Stimulated activated CD8-positive, alpha-beta memory T cell treated with anti-CD3 and anti-CD28 coated beads, Interleukin-7, amount 100 ng/mL, for 24 hours (primary cell): Measurements from ENCODE around the gene AGPAT2.

Experiments used
- DNase-seq: peaks from one replicate; pipeline ENCODE4 v3.0.0-alpha.2; 2020; ENCODE audit warnings: low read depth

Gene AGPAT2

GRCh38 chr9:136673088-136673974, 13.9 kb downstream of the AGPAT2 start:
- DNase-seq, result no peak

- DNase-seq, result no peak
These were observed 14.7 kb downstream of the AGPAT2 start for GRCh38 chr9:136672431-136673087.

- DNase-seq, result no peak
These were observed 15.4 kb downstream of the AGPAT2 start for GRCh38 chr9:136671646-136672430.

GRCh38 chr9:136671254-136671614, 16.0 kb downstream of the AGPAT2 start:
- no peak for DNase-seq

GRCh38 chr9:136670576-136671253, 16.5 kb downstream of the AGPAT2 start:
- no peak for DNase-seq

DNA sequence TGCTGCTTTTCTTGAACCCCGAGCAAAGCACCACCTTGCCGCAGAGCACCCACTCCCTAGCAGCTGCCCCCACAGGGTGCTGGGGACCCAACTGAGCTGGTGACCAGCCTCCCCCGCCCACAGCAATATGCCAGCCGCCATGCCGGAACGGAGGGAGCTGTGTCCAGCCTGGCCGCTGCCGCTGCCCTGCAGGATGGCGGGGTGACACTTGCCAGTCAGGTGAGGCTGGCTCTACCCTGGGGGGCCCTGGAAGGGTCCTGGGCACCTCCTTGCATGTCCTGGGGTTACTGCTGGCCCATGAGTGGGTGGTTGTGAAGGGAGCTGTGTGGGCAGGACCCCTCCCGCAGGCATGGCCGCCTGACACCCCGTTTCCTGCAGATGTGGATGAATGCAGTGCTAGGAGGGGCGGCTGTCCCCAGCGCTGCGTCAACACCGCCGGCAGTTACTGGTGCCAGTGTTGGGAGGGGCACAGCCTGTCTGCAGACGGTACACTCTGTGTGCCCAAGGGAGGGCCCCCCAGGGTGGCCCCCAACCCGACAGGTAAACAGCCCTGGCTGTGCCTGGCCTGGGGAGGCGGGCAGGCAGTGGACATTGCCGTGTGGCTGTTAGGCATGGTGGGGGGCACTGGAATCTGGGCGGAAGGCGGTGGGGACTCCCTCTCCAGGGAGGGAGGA, 17.3 kb downstream of the AGPAT2 start:
- no peak for DNase-seq

DNA sequence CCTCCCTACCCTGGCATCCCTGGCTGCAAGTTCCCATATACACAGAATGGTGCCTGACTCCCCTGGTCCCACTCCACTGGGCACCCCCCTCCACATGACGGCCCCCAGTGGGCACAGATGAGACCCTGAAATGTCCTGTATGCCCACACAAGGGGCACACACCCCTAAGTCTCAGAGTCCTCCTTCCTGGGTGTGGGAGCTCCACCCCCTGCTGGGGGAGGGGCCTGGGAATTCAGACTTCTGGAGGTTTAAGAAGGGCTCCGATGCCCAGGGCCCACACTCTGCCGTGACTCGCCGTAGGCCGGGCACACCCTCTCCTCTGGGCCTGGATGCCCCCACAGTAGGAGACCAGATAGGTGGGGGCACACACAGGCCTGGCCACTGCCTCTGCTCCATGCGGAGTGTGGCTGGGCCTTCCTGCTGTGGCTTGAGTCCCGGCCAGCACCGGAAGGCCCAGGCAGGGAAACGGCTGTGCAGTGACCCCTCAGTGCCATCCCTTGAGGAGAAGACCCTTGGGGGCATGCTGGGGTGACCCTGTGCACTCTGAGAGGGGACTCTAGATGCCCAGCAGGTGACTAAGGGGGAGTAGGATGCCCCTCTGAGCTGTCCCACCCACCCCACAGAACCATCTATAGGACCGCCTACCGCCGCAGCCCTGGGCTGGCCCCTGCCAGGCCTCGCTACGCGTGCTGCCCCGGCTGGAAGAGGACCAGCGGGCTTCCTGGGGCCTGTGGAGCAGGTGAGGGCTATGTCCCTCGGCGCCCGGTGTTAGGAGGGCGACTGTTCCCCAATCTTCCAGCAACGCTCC, 18.1 kb downstream of the AGPAT2 start:
- no peak for DNase-seq

DNA sequence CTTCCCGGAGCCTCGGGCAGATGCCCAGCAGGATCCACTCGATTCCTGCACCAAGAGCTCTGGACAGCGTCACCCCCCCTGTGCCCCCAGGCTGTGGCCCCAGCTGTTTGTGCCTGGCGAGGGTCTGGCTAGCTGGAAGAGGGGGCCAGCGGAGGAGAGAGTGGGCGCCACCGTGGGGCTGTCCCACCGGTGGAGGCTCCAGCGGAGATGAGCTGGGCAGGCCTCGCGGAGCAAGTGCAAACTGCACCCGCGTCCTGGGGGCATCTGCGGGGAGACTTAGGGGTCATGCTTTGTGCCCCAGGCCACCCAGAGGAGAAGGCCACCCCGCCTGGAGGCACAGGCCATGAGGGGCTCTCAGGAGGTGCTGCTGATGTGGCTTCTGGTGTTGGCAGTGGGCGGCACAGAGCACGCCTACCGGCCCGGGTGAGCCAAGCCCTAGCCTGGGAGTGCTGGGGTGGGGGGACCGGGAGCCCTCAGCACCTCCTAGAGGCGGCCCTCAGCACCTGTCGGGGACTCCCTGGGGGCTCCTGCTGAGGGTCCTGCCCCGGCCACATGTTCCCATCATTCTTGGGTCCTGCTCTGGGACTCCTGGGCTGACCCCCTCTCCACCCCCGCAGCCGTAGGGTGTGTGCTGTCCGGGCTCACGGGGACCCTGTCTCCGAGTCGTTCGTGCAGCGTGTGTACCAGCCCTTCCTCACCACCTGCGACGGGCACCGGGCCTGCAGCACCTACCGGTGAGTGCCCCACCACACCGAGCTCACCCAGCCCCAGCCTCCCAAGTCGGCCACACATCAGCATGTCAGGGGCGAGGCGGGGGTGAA, 19.1 kb downstream of the AGPAT2 start:
- no peak for DNase-seq

GRCh38 chr9:136667214-136667939, 19.9 kb downstream of the AGPAT2 start:
- DNase-seq, result no peak

DNA sequence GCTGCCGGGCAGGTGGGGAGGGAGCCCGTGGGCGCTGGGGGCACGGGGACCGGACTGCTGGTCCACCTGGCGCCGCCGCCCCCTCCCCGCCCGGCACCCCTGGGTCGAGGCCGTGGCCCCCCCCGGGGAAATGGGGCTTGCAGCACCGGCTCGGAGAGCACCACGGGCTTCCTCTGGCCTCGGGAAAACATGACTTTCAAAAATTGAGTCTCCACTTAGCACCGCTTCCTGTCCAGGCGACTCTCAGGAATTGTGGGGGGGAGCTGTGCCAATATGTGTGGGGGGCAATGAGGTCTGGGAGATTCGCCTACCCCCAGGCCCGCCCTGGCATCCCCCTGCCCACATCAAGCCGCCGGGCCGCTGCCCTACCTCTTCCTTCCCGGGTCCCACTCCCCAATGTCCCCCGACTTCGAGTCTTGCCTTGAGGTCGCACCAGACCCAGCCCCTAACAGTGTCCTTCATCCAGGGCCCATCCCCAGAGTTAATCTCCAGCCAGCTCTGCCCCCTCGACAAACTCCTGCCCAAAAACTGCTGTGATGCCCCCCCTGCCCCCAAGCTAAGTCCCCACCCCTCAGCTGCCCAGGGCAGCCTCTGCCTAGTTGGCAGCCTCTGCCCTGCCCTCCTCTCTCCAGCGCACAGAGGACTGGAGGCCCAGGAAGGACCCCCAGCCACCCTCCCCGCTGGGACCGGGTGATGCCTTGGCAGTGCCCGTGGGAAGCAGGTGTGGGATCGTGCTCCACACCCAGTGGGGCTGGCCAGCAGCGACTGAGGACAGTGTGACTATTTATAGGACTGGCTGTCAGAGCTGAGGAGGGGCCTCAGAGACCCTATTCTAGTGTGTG, 20.7 kb downstream of the AGPAT2 start:
- DNase-seq, result no peak

DNA sequence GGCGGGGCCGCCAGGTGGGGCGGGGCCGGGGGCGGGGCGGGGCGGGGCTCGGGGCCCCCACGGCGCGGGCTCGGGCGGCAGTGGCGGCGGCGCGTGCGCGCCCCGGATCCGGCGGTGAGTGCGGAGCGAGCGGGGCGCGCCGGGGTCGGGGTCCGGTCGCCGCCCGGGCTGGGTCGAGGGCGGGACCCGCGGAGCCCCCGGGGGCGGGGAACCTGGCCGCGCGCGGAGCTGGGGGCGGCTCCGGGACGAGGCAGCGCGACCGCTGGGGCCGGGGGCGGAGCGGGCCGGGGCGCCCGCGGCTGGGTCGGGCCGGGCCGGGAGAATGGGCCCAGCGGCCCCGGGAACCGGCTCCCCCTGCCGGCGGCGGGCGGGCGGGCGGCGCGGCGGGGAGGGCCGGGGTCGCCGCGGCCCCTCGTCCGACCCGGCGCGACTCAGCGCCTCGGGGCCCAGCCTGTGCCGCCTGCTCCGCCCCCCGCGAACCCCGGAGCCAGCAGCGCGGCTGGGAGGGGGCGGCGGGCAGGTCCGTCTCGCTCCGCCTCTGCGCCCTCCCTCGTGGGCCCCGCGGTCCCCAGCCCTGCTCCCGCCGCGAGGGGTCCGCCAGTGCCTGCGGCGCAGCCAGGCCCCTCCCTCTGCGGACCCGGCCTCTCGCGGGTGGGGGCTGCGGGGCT, 21.4 kb downstream of the AGPAT2 start:
- no peak for DNase-seq

- DNase-seq, result no peak
These were observed 22.1 kb downstream of the AGPAT2 start for GRCh38 chr9:136665111-136665703.

DNA sequence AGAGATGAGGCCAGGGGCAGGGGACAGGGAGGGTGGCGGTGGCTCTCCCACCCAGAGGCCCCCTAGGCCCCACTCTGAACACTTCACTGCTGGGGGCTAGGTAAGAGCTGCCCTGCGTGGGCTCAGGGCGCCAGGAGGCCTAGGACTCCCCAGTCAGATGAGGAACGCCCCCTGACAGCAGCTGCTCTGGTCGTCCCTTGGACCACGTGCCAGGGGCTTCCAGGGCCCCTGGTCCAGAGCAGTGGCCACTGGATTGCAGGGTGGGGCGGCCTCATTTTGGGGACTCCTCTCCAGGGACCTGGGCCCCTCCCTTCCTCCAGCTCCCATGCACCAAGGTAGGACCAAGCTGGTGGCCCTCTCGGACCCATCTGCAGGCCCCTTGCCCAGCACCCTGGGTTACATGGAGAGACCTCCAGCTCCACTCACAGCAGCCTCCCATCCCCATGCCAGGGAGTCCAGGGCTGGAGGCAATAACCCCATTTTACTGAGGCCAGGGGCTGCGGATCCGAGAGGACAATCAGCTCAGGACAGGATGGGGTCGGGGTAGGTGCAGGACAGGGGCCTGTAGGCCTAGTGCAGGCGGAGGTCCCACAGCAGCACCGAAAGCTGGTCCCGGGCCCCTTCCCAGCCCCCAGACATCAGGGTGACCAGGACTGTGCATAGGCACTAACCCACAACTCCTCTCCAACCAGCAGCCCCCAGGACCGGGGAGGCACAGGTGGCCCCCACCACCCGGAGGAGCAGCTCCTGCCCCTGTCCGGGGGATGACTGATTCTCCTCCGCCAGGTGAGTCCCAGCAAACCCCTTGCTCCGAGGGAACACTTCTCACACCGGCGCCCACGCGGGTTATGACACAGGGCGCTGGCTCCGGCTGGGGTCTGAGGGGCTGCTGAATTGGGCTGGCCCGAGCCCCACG, 23.0 kb downstream of the AGPAT2 start:
- no peak for DNase-seq

DNA sequence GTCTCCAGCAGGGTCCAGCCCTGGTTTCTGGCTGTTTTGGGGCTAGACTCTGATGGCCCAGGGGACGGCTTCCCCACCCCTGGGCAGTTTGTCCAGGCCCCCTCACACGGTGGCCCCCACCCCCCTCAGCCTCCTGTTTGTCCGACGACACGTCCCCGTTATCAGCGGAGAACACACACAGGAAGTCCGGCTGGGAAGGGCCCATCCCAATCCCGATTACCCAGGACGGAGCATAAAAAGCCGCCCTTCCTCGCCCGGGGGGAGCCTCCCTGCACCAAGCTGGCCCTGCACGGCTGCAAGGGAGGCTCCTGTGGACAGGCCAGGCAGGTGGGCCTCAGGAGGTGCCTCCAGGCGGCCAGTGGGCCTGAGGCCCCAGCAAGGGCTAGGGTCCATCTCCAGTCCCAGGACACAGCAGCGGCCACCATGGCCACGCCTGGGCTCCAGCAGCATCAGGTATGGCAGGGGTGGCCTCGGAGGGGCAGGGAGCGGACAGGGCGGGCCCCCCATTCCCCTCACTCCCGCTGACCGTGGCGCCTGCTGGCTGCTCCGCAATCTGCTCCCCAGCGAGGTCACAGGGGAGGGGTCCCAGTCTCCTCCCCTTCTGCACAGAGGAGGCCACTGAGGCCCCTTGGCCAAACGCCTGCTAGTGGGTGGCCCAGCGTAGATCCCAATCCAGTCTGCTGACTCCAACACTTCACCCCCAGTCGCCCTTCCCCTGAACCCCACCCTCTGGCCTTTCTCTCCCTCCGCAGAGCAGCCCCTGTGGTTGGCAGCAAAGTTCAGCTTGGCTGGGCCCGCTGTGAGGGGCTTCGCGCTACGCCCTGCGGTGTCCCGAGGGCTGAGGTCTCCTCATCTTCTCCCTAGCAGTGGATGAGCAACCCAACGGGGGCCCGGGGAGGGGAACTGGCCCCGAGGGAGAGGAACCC, 24.3 kb downstream of the AGPAT2 start, which contains the start of gene EGFL7:
Gene EGFL7, plus strand, starts transcription at position 261 of the 926 bp plus-strand sequence. CDS start 5,367 bp downstream, outside the sequence.
- DNase-seq, result no peak

DNA sequence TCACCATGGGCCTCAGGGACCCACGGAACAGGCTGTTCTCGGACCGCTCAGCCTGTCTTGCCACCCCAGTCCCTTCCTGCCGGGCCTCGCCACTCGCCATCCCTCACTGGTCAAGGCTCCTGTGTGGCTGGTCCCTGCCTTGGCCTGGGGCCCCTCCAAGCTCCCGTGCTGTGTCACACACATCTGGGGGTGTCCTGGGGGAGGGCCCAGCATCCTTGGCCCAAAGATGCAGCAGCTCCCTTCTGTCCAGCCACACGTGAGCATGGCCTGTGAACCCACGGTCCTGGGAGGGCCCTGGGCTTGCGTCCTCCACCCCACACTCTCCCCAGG, 25.0 kb downstream of the AGPAT2 start:
- no peak for DNase-seq
